GM23338 (cell line): ENCODE data around the gene TRHDE.

Experiments used
- CTCF ChIP-seq, 2 experiments: fragments of 200-600 bp in 1 of 2; sonication (generic) in 1 of 2; conservative IDR thresholded peaks; 2 replicates each; pipeline versions ENCODE4 v1.5.1 to v1.6.1; 2016 to 2017; ENCODE audit warnings: antibody characterized with exemption in 2 of 2, low read depth in 2 of 2, mild to moderate bottlenecking in 2 of 2, moderate library complexity in 1 of 2
- EZH2 ChIP-seq: fragments of 200-600 bp; sonication (generic); IDR thresholded peaks from one replicate; pipeline ENCODE4 v1.8.0; 2017; ENCODE audit warnings: antibody characterized with exemption, mild to moderate bottlenecking, low read depth; ENCODE audit not compliant: unreplicated experiment
- EZH2phosphoT487 ChIP-seq: fragments of 200-600 bp; sonication (generic); IDR thresholded peaks from one replicate; pipeline ENCODE4 v1.8.1; 2018; ENCODE audit warnings: antibody characterized with exemption; ENCODE audit not compliant: unreplicated experiment
- JUNB ChIP-seq: IDR thresholded peaks from one replicate; pipeline ENCODE4 v1.6.1; 2016; ENCODE audit warnings: antibody characterized with exemption; ENCODE audit not compliant: unreplicated experiment
- POLR2AphosphoS5 ChIP-seq: IDR thresholded peaks from 2 replicates; pipeline ENCODE4 v1.6.1; 2016; ENCODE audit warnings: antibody characterized with exemption, low read depth
- STAT1 ChIP-seq: IDR thresholded peaks from one replicate; pipeline ENCODE4 v1.6.1; 2016; ENCODE audit warnings: antibody characterized with exemption; ENCODE audit not compliant: unreplicated experiment
- TF ChIP-seq, protein P1 (sequence below): IDR thresholded peaks from one replicate; pipeline ENCODE4 v1.6.1; 2018; ENCODE audit warnings: antibody characterized with exemption; ENCODE audit not compliant: unreplicated experiment

GRCh38 chr12:72250346-72250745 is 21.8 kb upstream of the TRHDE start:
- TF ChIP-seq CTCF (conservative IDR thresholded peaks at IDR 0.05; ENCODE audit: low read depth in 2 of 2), result no peak
- no peak for TF ChIP-seq EZH2
- no peak for TF ChIP-seq EZH2phosphoT487
- TF ChIP-seq, protein P1, sequence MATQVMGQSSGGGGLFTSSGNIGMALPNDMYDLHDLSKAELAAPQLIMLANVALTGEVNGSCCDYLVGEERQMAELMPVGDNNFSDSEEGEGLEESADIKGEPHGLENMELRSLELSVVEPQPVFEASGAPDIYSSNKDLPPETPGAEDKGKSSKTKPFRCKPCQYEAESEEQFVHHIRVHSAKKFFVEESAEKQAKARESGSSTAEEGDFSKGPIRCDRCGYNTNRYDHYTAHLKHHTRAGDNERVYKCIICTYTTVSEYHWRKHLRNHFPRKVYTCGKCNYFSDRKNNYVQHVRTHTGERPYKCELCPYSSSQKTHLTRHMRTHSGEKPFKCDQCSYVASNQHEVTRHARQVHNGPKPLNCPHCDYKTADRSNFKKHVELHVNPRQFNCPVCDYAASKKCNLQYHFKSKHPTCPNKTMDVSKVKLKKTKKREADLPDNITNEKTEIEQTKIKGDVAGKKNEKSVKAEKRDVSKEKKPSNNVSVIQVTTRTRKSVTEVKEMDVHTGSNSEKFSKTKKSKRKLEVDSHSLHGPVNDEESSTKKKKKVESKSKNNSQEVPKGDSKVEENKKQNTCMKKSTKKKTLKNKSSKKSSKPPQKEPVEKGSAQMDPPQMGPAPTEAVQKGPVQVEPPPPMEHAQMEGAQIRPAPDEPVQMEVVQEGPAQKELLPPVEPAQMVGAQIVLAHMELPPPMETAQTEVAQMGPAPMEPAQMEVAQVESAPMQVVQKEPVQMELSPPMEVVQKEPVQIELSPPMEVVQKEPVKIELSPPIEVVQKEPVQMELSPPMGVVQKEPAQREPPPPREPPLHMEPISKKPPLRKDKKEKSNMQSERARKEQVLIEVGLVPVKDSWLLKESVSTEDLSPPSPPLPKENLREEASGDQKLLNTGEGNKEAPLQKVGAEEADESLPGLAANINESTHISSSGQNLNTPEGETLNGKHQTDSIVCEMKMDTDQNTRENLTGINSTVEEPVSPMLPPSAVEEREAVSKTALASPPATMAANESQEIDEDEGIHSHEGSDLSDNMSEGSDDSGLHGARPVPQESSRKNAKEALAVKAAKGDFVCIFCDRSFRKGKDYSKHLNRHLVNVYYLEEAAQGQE, result no peak
- no peak for TF ChIP-seq POLR2AphosphoS5
- TF ChIP-seq JUNB, result no peak
- no peak for TF ChIP-seq STAT1
